Mononuclear cell (primary cell): ENCODE measurements around the gene NDUFA12. TPM values are rescaled to one million over a fixed set of nuclear protein-coding genes. Genes with fewer than 3 reads are reported as not detected.

Experiments
- H3K27me3 ChIP-seq: 2 replicates; pipeline ENCODE4 v1.6.0; 2011; ENCODE audit warnings: low read length, control low read depth; ENCODE audit not compliant: insufficient read depth
- H3K4me1 ChIP-seq: 2 replicates; pipeline ENCODE4 v1.5.1; 2011; ENCODE audit warnings: mild to moderate bottlenecking, low read length, control low read depth; ENCODE audit not compliant: insufficient read depth
- H3K4me3 ChIP-seq: 2 replicates; pipeline ENCODE4 v1.5.1; 2011; ENCODE audit warnings: mild to moderate bottlenecking, low read length, moderate library complexity
- H3K9me3 ChIP-seq: 2 replicates; pipeline ENCODE4 v1.5.1; 2011; ENCODE audit warnings: low read depth, mild to moderate bottlenecking, control low read depth, low read length
- total RNA-seq: library from RNA; depleted of rRNA; stranded (reverse); fragments of >200 nt; gene quantifications from one replicate; pipeline ENCODE4 v1.2.3, GENCODE V29; 2012

The NDUFA12 gene
- total RNA-seq, 1 donor, result 85.2 TPM

DNA sequence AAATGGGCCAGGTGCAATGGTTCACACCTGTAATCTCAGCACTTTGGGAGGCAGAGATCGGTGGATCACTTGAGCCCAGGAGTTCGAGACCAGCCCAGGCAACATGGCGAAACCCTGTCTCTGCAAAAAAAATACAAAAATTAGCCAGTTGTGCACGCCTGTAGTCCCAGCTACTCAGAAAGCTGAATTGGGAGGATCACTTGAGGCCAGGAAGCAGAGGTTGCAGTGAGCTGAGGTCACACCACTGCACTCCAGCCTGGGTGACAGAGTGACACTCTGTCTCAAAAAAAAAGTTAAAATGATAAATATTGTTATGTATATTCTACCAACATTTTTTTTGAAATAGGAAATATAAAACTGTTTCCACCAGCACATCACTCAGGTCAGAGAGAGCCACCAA is 64.9 kb downstream of the NDUFA12 start:
- no peaks in the 10 kb centered on the region for H3K27me3 ChIP-seq
- H3K9me3 ChIP-seq, result no peaks in the 10 kb centered on the region
- H3K4me1 ChIP-seq, result peaks cover 23% of the 10 kb centered on the region
- H3K4me3 ChIP-seq, result no peak overlapping the region

DNA sequence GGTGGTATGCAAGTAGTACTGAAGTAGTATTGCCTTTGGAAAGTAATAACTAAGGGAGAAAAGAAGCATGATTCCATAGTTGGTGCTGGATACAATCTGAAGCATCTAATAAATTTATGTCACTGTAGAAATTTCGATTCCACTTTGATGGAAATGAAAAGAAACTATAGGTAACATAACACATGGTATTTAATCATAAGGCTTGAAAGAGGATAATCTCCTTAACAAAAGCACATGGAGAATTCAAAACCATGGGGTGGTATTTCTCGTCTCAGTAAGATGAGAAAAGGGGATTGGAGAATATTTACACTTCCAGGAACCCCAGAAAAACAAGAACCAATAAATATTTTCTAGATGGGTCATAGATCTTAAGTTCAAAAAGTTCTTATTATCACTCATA is 72.7 kb downstream of the NDUFA12 start:
- H3K4me1 ChIP-seq, result no peaks in the 10 kb centered on the region
- H3K4me3 ChIP-seq, result no peak overlapping the region
- no peaks in the 10 kb centered on the region for H3K9me3 ChIP-seq
- H3K27me3 ChIP-seq, result no peaks in the 10 kb centered on the region

DNA sequence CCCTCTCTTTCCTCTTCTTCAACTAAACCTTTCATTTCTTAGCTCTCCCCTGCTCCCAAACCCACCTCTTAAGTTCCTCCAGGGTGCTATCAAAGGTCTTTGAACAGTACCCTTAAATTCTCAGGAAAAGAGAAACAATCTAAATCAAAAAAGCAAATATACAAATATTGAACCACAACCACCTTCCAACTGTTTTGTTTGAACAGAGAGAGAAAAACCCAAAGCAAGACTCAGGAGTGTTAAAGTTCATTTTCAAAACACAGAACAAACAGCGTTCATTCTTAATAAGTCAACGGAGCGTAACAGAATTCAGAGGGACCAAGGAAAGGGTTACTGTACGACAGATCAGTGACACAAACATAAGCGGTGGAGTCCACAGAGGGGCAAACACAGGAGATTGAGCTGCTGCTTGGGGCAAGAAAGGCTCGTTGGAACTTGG is 73.3 kb downstream of the NDUFA12 start:
- no peaks in the 10 kb centered on the region for H3K9me3 ChIP-seq
- H3K27me3 ChIP-seq, result no peaks in the 10 kb centered on the region
- no peaks in the 10 kb centered on the region for H3K4me1 ChIP-seq
- H3K4me3 ChIP-seq, result no peak overlapping the region

DNA sequence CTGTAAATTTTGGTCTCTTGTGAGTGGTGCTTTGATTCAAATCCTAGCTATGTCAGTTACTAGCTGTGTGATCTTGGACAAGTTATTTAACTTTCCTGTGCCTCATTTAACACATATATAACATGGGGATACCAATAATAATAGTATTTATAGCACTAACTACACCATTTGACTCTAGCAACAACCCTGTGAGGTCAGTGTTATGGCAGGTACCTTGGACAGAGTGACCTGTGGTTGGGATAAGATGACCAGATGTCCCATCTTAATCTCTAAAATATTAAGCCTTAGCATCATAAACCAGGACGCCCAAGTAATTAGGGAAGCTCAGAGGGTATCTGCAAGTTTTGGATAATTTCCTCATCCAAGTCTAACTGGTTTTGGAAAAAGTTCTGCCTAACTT is 73.7 kb downstream of the NDUFA12 start:
- no peaks in the 10 kb centered on the region for H3K4me1 ChIP-seq
- H3K4me3 ChIP-seq, result no peak overlapping the region
- no peaks in the 10 kb centered on the region for H3K27me3 ChIP-seq
- no peaks in the 10 kb centered on the region for H3K9me3 ChIP-seq

DNA sequence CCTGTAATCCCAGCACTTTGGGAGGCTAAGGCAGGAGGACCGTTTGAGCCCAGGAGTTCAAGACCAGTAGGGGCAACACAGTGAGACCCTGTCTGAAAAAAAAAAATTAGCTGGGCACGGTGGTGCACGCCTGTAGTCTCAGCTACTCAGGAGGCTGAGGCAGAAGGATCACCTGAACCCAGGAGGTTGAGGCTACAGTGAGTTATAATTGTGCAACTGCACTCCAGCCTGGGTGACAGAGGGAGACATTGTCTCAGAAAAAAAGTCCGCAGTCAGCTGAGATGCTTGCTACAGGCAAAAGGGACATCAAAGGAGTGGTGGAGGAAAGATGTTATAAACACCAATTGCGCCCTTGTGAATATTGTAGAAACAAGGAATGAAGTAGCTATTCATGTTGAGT is 77.8 kb downstream of the NDUFA12 start:
- Histone ChIP-seq H3K4me1 (no peaks in the 10 kb centered on the region), H3K9me3 (no peaks in the 10 kb centered on the region), H3K4me3 (no peak overlapping the region), H3K27me3 (no peaks in the 10 kb centered on the region)

DNA sequence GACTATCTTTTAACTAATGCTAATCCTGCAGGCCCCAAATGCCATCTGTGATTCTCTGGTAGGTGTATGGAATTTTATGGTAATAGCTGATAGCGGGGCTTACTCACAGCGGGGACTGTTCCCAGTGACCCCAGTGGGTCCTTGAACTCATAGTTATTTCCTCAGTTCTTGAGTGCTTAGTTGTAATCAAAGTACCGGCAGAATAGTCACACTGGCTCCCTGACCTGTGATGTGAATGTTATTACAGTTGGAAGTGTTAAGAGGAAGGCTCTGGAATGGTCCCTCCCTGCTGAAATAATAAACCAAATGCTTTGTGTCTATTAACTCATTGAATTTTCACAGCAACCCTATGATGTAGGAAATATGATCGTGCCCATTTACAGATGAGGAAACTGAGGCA is 78.3 kb downstream of the NDUFA12 start:
- Histone ChIP-seq H3K27me3 (no peaks in the 10 kb centered on the region), H3K4me3 (no peak overlapping the region), H3K4me1 (no peaks in the 10 kb centered on the region), H3K9me3 (no peaks in the 10 kb centered on the region)

DNA sequence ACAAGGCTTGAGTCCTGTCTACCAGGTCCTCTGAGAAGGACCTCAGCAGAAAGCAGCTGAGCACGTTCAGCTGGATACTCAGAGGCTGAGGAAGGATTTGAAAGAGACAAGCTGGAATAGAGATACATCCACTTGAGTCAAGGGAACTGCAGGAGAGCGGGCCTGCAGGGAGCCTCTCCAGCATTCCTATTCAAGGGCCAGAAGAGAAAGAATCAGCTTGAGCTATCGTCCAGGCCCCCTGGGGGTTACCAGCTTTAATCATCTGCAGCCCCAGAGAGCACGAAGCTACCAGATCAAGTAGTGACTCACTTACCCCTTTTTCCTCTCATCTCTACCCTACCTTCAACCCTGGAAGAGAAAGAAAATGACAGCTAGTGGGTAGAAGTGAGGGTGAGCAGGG is 80.9 kb downstream of the NDUFA12 start:
- Histone ChIP-seq H3K9me3 (no peaks in the 10 kb centered on the region), H3K4me1 (no peaks in the 10 kb centered on the region), H3K4me3 (no peak overlapping the region), H3K27me3 (no peaks in the 10 kb centered on the region)

Other genes starting within 250 kb of the NDUFA12 start
- gene NR2C1, start 69.9 kb upstream of the NDUFA12 start, total RNA-seq, result 49.3 TPM
- 5.2 TPM for gene FGD6, start 213.8 kb upstream of the NDUFA12 start, total RNA-seq
- gene VEZT, start 214.1 kb upstream of the NDUFA12 start, total RNA-seq, result 93.5 TPM